ENCODE data around the gene PANX3. TPM values are rescaled to one million over a fixed set of nuclear protein-coding genes. Genes with fewer than 3 reads are reported as not detected.
"Not testable (repeated sequence)": the region's sequence is repeated elsewhere in the genome, so short reads cannot be mapped to it uniquely, and the experiment has no call there.

Gene PANX3
- total and polyA plus RNA-seq, 2 of the 13 experiments (the other 11 are each of a cell fraction or from before 2014, with no cell fraction given) = not detected

GRCh38 chr11:124602193-124602592, 9.0 kb upstream of the PANX3 start:
- intact Hi-C loops (cut with micrococcal nuclease; ENCODE audit: unreplicated experiment) (no loop called here), in situ Hi-C loops (cut with HindIII; ENCODE audit: extremely low pct_ligation_motif_present, low pct_unique_long_range_greater_than_20kb) (no loop called here)
- H2AFZ ChIP-seq (ENCODE audit: low read length) = no peak overlapping the region
- CTCF ChIA-PET (ENCODE audit: low intra/inter-chr PET ratio, low total read pairs) = no interaction called here
- no peaks in the 10 kb centered on the region for H3K4me1 ChIP-seq (ENCODE audit: insufficient read depth, low read length)
- no peaks in the 10 kb centered on the region for H3K9me3 ChIP-seq (ENCODE audit: low read length)
- H3K9ac ChIP-seq (ENCODE audit: insufficient read depth, low read depth, low read length) = no peak overlapping the region
- no peak for ATAC-seq
- no peaks in the 10 kb centered on the region for H3K36me3 ChIP-seq (replicated peaks in 1 of 2; ENCODE audit: control insufficient read depth in 1 of 2, insufficient read depth in 2 of 2, low read length in 2 of 2)
- TF ChIP-seq KAT2B (IDR thresholded peaks at IDR 0.05; ENCODE audit: borderline replicate concordance, low read depth, low read length) (no peak), ZNF704 (CRISPR knock-in tag; IDR thresholded peaks at IDR 0.05; ENCODE audit: borderline replicate concordance) (no peak), E2F1 (CRISPR knock-in tag; IDR thresholded peaks at IDR 0.05) (no peak), ZNF747 (CRISPR knock-in tag; IDR thresholded peaks at IDR 0.05; ENCODE audit: borderline replicate concordance) (no peak), TCF12 (IDR thresholded peaks at IDR 0.05) (no peak), TCF12 (CRISPR knock-in tag; IDR thresholded peaks at IDR 0.05) (no peak), ZNF20 (CRISPR knock-in tag; IDR thresholded peaks at IDR 0.05) (no peak), THAP9 (CRISPR knock-in tag; IDR thresholded peaks at IDR 0.05; ENCODE audit: borderline replicate concordance) (no peak)
- WGBS (ENCODE audit: low lambda C conversion rate) = 4% methylated on average over 3 of the region's 3 CpGs
- no peaks in the 10 kb centered on the region for H4K20me1 ChIP-seq (ENCODE audit: insufficient read depth, low read length)
- FAIRE-seq = no peak
- BruUV-seq (replicated peaks) = no TSS peak
- DNase-seq (ENCODE audit: low spot score) = no peak
- H3K27me3 ChIP-seq (ENCODE audit: control insufficient read depth in 1 of 2, insufficient read depth in 2 of 2, low read length in 2 of 2) = no peaks in the 10 kb centered on the region; a peak in 1 of 5 replicates
- H3K79me2 ChIP-seq (ENCODE audit: insufficient read depth, low read length) = no peaks in the 10 kb centered on the region
- no peak overlapping the region for H3K4me2 ChIP-seq (ENCODE audit: low read depth, low read length)
- H3K4me3 ChIP-seq (replicated peaks in 1 of 3; ENCODE audit: insufficient read depth in 1 of 3, low read depth in 2 of 3, low read length in 3 of 3) = no peak overlapping the region
- H3K27ac ChIP-seq (ENCODE audit: extremely low read length, insufficient read depth, low read length) = no peak overlapping the region
- POLR2A ChIA-PET = no interaction called here

GRCh38 chr11:124602723-124603122, 8.5 kb upstream of the PANX3 start:
- ATAC-seq; H3K4me3 ChIP-seq (replicated peaks in 1 of 3; ENCODE audit: insufficient read depth in 1 of 3, low read depth in 2 of 3, low read length in 3 of 3); H3K4me1 ChIP-seq (ENCODE audit: insufficient read depth, low read length); intact Hi-C loops (cut with micrococcal nuclease; ENCODE audit: unreplicated experiment); H3K36me3 ChIP-seq (replicated peaks in 1 of 2; ENCODE audit: control insufficient read depth in 1 of 2, insufficient read depth in 2 of 2, low read length in 2 of 2); H3K4me2 ChIP-seq (ENCODE audit: low read depth, low read length); H3K9me3 ChIP-seq (ENCODE audit: low read length); POLR2A ChIA-PET; H2AFZ ChIP-seq (ENCODE audit: low read length); H3K27me3 ChIP-seq (ENCODE audit: control insufficient read depth in 1 of 2, insufficient read depth in 2 of 2, low read length in 2 of 2); in situ Hi-C loops (cut with HindIII; ENCODE audit: extremely low pct_ligation_motif_present, low pct_unique_long_range_greater_than_20kb); H3K79me2 ChIP-seq (ENCODE audit: insufficient read depth, low read length); FAIRE-seq; H3K9ac ChIP-seq (ENCODE audit: insufficient read depth, low read depth, low read length); CTCF ChIA-PET (ENCODE audit: low intra/inter-chr PET ratio, low total read pairs); H4K20me1 ChIP-seq (ENCODE audit: insufficient read depth, low read length); BruUV-seq (replicated peaks); H3K27ac ChIP-seq (ENCODE audit: extremely low read length, insufficient read depth, low read length); DNase-seq (ENCODE audit: low spot score): not testable (repeated sequence)
- 2% methylated on average over 3 of the region's 3 CpGs for WGBS (ENCODE audit: low lambda C conversion rate)
